ENCODE measurements around the gene SREBF2. TPM values are rescaled to one million over a fixed set of nuclear protein-coding genes. Genes with fewer than 3 reads are reported as not detected.

Gene SREBF2
- total RNA-seq, 1 donor from 2014 or later: 61.1 TPM

DNA sequence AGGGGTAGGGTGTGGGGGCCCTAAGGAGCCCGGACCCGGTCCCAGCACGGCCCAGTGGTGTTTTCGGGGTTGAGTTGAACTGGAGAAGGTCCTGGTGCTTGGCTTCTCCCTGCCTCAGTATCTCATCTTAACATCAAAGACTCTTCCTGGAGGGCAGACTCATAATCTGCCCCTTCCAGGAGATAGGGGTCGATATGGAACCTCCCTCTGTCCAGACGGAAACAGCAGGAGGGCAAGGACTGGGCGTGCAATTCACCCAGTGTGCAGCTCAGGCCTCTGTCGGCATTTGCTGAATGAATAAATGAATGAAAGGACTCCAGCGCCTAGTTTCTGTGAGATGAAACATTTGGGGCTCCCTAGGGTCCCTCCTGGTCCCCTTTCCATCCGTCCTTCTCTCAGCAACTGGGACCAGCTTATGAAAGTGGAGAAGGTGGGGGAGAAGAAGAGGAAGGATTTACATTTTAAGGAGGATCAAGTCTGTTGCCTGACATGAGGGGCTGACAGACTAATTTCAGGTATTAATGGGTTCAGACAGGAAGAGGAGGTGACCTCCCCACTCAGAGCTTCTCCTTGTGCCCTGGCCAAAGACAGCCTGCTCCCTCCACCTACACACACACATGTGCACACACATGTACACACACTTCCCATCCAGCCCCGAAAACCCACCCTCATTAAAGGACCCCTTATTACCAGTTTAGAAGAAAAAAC, 83.0 kb downstream of the SREBF2 start:
- H3K4me3 ChIP-seq (ENCODE audit: low read depth, low read length): no peak overlapping the region
- no peak for TF ChIP-seq CTCF (conservative IDR thresholded peaks at IDR 0.05; ENCODE audit: low read depth, low read length)
- DNase-seq (ENCODE audit: low read depth): no peak

- no peak overlapping the region for H3K4me3 ChIP-seq (ENCODE audit: low read depth, low read length)
- TF ChIP-seq CTCF (conservative IDR thresholded peaks at IDR 0.05; ENCODE audit: low read depth, low read length): no peak
- no peak for DNase-seq (ENCODE audit: low read depth)
These were observed 83.9 kb downstream of the SREBF2 start for GRCh38 chr22:41916745-41917358.

GRCh38 chr22:41917375-41917902, 84.5 kb downstream of the SREBF2 start:
- no peak overlapping the region for H3K4me3 ChIP-seq (ENCODE audit: low read depth, low read length)
- DNase-seq (ENCODE audit: low read depth): no peak
- no peak for TF ChIP-seq CTCF (conservative IDR thresholded peaks at IDR 0.05; ENCODE audit: low read depth, low read length)

DNA sequence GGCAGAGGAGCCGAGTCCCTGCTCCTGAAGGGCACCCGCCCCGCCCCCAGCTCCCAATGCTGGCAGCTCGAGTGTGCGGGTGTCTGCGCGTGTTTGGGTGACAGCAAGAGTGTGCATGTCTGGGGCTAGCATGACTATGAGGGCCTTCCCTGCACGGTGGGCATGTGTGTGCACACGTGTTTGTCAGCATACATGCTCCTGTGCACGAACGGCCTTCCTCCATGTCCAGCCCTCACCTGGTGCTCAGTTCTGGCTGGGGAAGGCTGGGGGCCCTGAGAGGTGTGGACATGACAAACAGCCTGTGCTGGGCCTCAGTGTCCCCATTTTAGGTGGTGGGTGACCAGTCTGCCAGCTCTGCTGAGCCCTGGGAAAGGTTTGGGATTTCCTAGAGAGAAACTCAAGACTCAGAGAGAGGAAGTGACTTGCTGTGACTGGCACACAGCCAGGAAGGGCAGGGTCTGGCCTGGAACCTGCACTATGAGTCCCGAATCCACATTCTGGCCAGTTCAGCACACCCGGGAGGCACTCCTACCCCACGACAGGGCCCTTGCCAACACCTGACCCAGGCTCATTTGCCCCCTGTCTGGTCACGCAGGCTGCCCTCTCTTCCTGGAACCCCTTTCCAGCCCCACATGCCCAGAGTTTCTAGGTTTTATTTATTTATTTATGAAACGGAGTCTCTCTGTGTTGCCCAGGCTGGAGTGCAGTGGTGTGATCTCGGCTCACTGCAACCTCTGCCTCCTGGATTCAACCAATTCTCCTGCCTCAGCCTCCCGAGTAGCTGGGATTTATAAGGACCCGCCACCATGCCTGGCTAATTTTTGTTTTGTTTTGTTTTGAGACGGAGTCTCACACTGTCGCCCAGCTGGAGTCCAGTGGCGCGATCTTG, 85.2 kb downstream of the SREBF2 start:
- H3K4me3 ChIP-seq (ENCODE audit: low read depth, low read length): no peak overlapping the region
- DNase-seq (ENCODE audit: low read depth): peak; percentile 1
- no peak for TF ChIP-seq CTCF (conservative IDR thresholded peaks at IDR 0.05; ENCODE audit: low read depth, low read length)

DNA sequence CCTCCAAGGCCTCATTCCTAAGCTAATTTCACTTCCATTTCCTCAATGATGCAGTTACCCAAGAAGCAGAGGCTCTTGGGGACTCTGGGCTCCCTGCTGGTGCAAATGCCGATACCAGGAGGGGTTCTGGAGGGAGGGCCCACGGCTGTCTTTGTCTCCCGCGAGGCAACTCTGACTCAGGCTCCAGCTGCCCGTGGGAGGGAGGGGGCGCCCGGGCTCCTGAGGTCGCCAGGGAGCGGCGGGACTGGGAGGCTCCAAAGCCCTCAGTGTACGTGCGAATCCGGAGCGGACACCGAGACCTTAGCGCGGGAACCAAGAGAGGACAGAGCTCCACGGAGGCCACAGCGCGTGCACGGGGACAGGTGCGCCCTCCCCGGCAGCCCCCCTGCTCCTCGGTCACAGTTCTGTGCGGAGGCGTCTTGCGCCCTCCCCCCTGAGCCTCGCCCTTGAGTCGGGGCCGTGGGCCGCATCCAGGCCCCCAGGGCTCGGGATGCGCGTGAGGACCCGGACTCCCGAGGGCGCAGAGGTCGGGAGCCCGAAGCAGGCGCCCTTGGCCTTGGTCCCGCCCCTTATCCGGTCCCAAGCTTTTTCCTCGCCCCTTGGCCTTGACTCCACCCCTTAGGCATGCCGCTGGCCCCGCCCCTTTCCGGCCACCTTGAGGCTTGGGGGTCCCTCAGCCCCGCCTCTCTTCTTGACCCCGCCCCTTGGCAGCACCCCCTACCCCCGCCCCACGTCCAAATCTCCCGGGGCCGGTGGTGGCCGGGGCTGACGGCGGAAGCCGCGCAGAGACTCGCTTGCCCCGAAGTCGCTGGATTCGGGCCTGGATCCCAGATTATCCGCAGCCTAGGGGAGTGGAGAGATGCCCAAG, 86.7 kb downstream of the SREBF2 start:
- no peak for TF ChIP-seq CTCF (conservative IDR thresholded peaks at IDR 0.05; ENCODE audit: low read depth, low read length)
- no peak for DNase-seq (ENCODE audit: low read depth)
- H3K4me3 ChIP-seq (ENCODE audit: low read depth, low read length): peak overlapping the region; percentile 54

All from epithelial cell of proximal tubule (primary cell).